HepG2 (cell line): ENCODE results near the gene OTUD4. TPM values are rescaled to one million over a fixed set of nuclear protein-coding genes. Genes with fewer than 3 reads are reported as not detected.

Experiments
- ATAC-seq: fragments of 200-7000 bp; cut with Tn5 transposase; 3 replicates; pipeline ENCODE4 v1.9.1; 2020; ENCODE audit warnings: mild to moderate bottlenecking, moderate library complexity
- BruUV-seq: library from RNA; stranded (reverse); fragments of 400-500 nt; replicated peaks from 2 replicates; lab custom pipeline; 2021; lab: Mats Ljungman, UMichigan
- CTCF ChIA-PET: fragments of 300-600 bp; formaldehyde crosslinking; extraction: SDS; loops from one replicate; lab custom pipeline; 2021; ENCODE audit warnings: low total read pairs, inconsistent platforms, low intra/inter-chr PET ratio; lab: Yijun Ruan, JAX
- POLR2A ChIA-PET: fragments of 350-600 bp; sonication (Branson Sonifier 250); formaldehyde crosslinking; loops from one replicate; lab custom pipeline; 2020; ENCODE audit warnings: antibody characterized with exemption, inconsistent platforms; lab: Yijun Ruan, JAX
- DNase-seq: peaks from one replicate; pipeline ENCODE4 v3.0.0-alpha.2; 2015; ENCODE audit warnings: low spot score
- FAIRE-seq: peaks from 3 replicates; lab custom pipeline; 2011; peaks lifted over from hg19 to GRCh38; lab: Jason Lieb, UNC
- H2AFZ ChIP-seq: one replicate; pipeline ENCODE4 v1.6.1; 2011; ENCODE audit warnings: low read length, inconsistent platforms
- H3K27ac ChIP-seq: fragments of 300-600 bp; 3 replicates; pipeline ENCODE4 v1.8.0; 2011; ENCODE audit warnings: mixed run types, mild to moderate bottlenecking, mixed read lengths, low read length, inconsistent platforms; ENCODE audit not compliant: insufficient read depth; ENCODE audit errors: extremely low read length
- H3K27me3 ChIP-seq, 2 experiments: fragments of 200-600 bp in 1 of 2; 2 replicates in 1 of 2; 3 replicates in 1 of 2; pipeline versions ENCODE4 v1.6.0 to v1.8.0; 2011; ENCODE audit warnings: low read length in 2 of 2, mild to moderate bottlenecking in 2 of 2, moderate library complexity in 2 of 2, inconsistent platforms in 1 of 2; ENCODE audit not compliant: insufficient read depth in 2 of 2, control insufficient read depth in 1 of 2
- H3K36me3 ChIP-seq, 2 experiments: fragments of 200-600 bp in 1 of 2; replicated peaks in 1 of 2; 2 replicates in 1 of 2; 3 replicates in 1 of 2; pipeline versions ENCODE4 v1.5.1 to v1.8.0; 2011; ENCODE audit warnings: low read length in 2 of 2, inconsistent platforms in 1 of 2; ENCODE audit not compliant: insufficient read depth in 2 of 2, control insufficient read depth in 1 of 2
- H3K4me1 ChIP-seq: 2 replicates; pipeline ENCODE4 v1.5.1; 2012; ENCODE audit warnings: low read length, inconsistent platforms; ENCODE audit not compliant: insufficient read depth
- H3K4me2 ChIP-seq: 2 replicates; pipeline ENCODE4 v1.6.0; 2011; ENCODE audit warnings: low read depth, low read length, inconsistent platforms
- H3K4me3 ChIP-seq, 3 experiments: fragments of 200-600 bp in 1 of 3; sonication (generic), shearing (Covaris generic) in 1 of 3; replicated peaks in 1 of 3; 2 replicates each; pipeline ENCODE4 v1.5.1; 2011 to 2016; ENCODE audit warnings: low read length in 3 of 3, inconsistent platforms in 2 of 3, low read depth in 2 of 3, mild to moderate bottlenecking in 2 of 3, control low read depth in 1 of 3, mixed read lengths in 1 of 3; ENCODE audit not compliant: insufficient read depth in 1 of 3
- H3K79me2 ChIP-seq: one replicate; pipeline ENCODE4 v1.6.1; 2011; ENCODE audit warnings: low read length, inconsistent platforms; ENCODE audit not compliant: insufficient read depth
- H3K9ac ChIP-seq: 2 replicates; pipeline ENCODE4 v1.6.0; 2011; ENCODE audit warnings: mild to moderate bottlenecking, low read depth, low read length, inconsistent platforms; ENCODE audit not compliant: insufficient read depth
- H3K9me3 ChIP-seq: 2 replicates; pipeline ENCODE4 v1.5.1; 2012; ENCODE audit warnings: mild to moderate bottlenecking, low read length
- H4K20me1 ChIP-seq: 2 replicates; pipeline ENCODE4 v1.6.0; 2011; ENCODE audit warnings: inconsistent platforms, mild to moderate bottlenecking, low read length, moderate library complexity; ENCODE audit not compliant: insufficient read depth
- BCLAF1 ChIP-seq: fragments of 450-650 bp; IDR thresholded peaks from 2 replicates; pipeline ENCODE4 v1.6.1; 2017; ENCODE audit warnings: mild to moderate bottlenecking
- ESRRA ChIP-seq: sonication (generic); formaldehyde crosslinking; IDR thresholded peaks from 2 replicates; pipeline ENCODE4 v1.5.1; 2020; ENCODE audit warnings: mild to moderate bottlenecking, low read depth, missing genetic modification reagents
- IKZF4 ChIP-seq: sonication (generic); formaldehyde crosslinking; IDR thresholded peaks from 2 replicates; pipeline ENCODE4 v1.5.1; 2020; ENCODE audit warnings: borderline replicate concordance, mild to moderate bottlenecking, low read depth, missing genetic modification reagents; ENCODE audit errors: not compliant biosample characterization
- MTERF4 ChIP-seq: sonication (generic); formaldehyde crosslinking; IDR thresholded peaks from 2 replicates; pipeline ENCODE4 v1.8.0; 2023; ENCODE audit warnings: mild to moderate bottlenecking, missing genetic modification reagents
- PHF20 ChIP-seq: sonication (generic); formaldehyde crosslinking; IDR thresholded peaks from 2 replicates; pipeline ENCODE4 v1.5.0; 2020; ENCODE audit warnings: mild to moderate bottlenecking, missing genetic modification reagents
- THYN1 ChIP-seq: sonication (generic); formaldehyde crosslinking; IDR thresholded peaks from 2 replicates; pipeline ENCODE4 v1.8.1; 2023; ENCODE audit warnings: low read depth, mild to moderate bottlenecking, moderate library complexity, missing genetic modification reagents, borderline replicate concordance
- XBP1 ChIP-seq: sonication (generic); formaldehyde crosslinking; IDR thresholded peaks from 2 replicates; pipeline ENCODE4 v1.5.0; 2020; ENCODE audit warnings: missing genetic modification reagents
- ZNF124 ChIP-seq: sonication (generic); formaldehyde crosslinking; IDR thresholded peaks from 2 replicates; pipeline ENCODE4 v1.4.0; 2020; ENCODE audit warnings: missing genetic modification reagents
- ZNF891 ChIP-seq: sonication (generic); formaldehyde crosslinking; IDR thresholded peaks from 2 replicates; pipeline ENCODE4 v1.5.0; 2020; ENCODE audit warnings: mild to moderate bottlenecking, missing genetic modification reagents
- in situ Hi-C: cut with HindIII; loops from 2 replicates; pipeline ENCODE4 v1.10.0; 2017; ENCODE audit warnings: low pct_unique_long_range_greater_than_20kb; ENCODE audit not compliant: extremely low pct_ligation_motif_present
- intact Hi-C: fragments of 100-400 bp; cut with micrococcal nuclease; formaldehyde crosslinking; loops from one replicate; pipeline ENCODE4 v1.10.0; 2022; ENCODE audit not compliant: unreplicated experiment
- polyA plus RNA-seq, 8 experiments: library from polyadenylated mRNA; depleted of rRNA in 3 of 8; stranded (reverse) in 7 of 8; unstranded in 1 of 8; fragments of >200 nt; fragmentation: Illumina TruSeq in 4 of 8; extraction: Trizol in 4 of 8; gene quantifications; 2 replicates each; pipeline versions ENCODE4 v1.2.1 to v1.2.3, GENCODE V29; 2011 to 2016; ENCODE audit warnings: low read depth in 4 of 8, missing spikeins in 1 of 8, mixed read lengths in 1 of 8; ENCODE audit not compliant: insufficient read depth in 1 of 8
- total RNA-seq, 5 experiments: library from RNA; depleted of rRNA; stranded (reverse); fragments of >200 nt; fragmentation: Illumina TruSeq; extraction: Trizol; gene quantifications; 2 replicates each; pipeline ENCODE4 v1.2.3, GENCODE V29; 2016; ENCODE audit warnings: low read depth in 1 of 5
- TF ChIP-seq, protein P1 (sequence below): sonication (generic); formaldehyde crosslinking; IDR thresholded peaks from 2 replicates; pipeline ENCODE4 v1.5.0; 2020; ENCODE audit warnings: mild to moderate bottlenecking, missing genetic modification reagents

Gene OTUD4
- total and polyA plus RNA-seq, 2 of the 13 experiments (the other 11 are each of a cell fraction or from before 2014, with no cell fraction given) = 16.1 to 18.0 TPM

GRCh38 chr4:145125396-145125795 is 55.0 kb downstream of the OTUD4 start (continued):
- TF ChIP-seq BCLAF1 (no peak), ESRRA (CRISPR knock-in tag) (no peak)
- TF ChIP-seq, all 625 proteins: peak for 0

DNA sequence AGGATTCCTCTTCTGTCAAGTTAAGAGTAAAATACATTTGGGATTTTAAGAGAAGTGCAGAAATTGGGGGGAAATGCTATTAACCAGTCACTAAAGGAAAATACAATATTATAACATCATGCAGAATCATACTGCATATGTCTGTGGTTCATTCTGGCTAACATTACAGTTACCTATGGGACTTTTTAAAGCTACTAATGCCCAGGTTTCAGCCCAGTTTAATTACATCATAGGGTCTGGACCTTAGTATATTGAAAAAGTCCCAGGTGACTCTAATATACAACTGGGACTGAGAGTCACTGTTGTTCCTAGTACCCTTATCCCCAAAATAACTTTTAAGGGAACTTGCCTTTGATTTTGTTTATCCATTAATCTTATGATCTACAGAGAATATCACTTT is 72.3 kb downstream of the OTUD4 start:
- BruUV-seq = no TSS peak
- no peak overlapping the region for H2AFZ ChIP-seq

More for the DNA sequence above, 72.3 kb downstream of the OTUD4 start:
- DNase-seq = no peak
- Histone ChIP-seq H3K4me1 (peaks cover 21% of the 10 kb centered on the region; the same call in 1 of the 2 replicates), H3K27me3 (no peaks in the 10 kb centered on the region), H3K79me2 (peaks cover 12% of the 10 kb centered on the region), H3K4me3 (no peak overlapping the region), H3K9me3 (no peaks in the 10 kb centered on the region), H4K20me1 (peaks cover 4% of the 10 kb centered on the region; the same call in 1 of the 2 replicates), H3K9ac (no peak overlapping the region), H3K4me2 (no peak overlapping the region), H3K36me3 (peaks cover 9 to 75% of the 10 kb centered on the region in 2 experiments), H3K27ac (no peak overlapping the region)
- no peak for ATAC-seq
- ChIA-PET CTCF (no interaction called here), POLR2A (no interaction called here)
- in situ Hi-C loops (loop anchor here (25.0 kb wide), 1 partner anchor 1596 kb away; the partner anchor contains the start of gene SMARCA5), intact Hi-C loops (no loop called here)
- TF ChIP-seq ZNF124 (CRISPR knock-in tag) = no peak
- TF ChIP-seq ZNF891 (CRISPR knock-in tag) = no peak
- TF ChIP-seq IKZF4 = no peak
- TF ChIP-seq, protein P1, sequence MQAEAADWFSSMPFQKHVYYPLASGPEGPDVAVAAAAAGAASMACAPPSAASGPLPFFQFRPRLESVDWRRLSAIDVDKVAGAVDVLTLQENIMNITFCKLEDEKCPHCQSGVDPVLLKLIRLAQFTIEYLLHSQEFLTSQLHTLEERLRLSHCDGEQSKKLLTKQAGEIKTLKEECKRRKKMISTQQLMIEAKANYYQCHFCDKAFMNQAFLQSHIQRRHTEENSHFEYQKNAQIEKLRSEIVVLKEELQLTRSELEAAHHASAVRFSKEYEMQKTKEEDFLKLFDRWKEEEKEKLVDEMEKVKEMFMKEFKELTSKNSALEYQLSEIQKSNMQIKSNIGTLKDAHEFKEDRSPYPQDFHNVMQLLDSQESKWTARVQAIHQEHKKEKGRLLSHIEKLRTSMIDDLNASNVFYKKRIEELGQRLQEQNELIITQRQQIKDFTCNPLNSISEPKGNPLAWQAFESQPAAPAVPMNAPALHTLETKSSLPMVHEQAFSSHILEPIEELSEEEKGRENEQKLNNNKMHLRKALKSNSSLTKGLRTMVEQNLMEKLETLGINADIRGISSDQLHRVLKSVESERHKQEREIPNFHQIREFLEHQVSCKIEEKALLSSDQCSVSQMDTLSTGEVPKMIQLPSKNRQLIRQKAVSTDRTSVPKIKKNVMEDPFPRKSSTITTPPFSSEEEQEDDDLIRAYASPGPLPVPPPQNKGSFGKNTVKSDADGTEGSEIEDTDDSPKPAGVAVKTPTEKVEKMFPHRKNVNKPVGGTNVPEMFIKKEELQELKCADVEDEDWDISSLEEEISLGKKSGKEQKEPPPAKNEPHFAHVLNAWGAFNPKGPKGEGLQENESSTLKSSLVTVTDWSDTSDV = no peak
- TF ChIP-seq XBP1 (CRISPR knock-in tag) = no peak
- no peak for TF ChIP-seq THYN1 (CRISPR knock-in tag)
- no peak for TF ChIP-seq PHF20 (CRISPR knock-in tag)
- no peak for TF ChIP-seq MTERF4
- no peak for FAIRE-seq
